Pons (tissue), 1 donor: ENCODE data around the gene MDFI.

Experiments used
- DNase-seq: peaks from one replicate; pipeline ENCODE4 v3.0.0-alpha.2; 2016; ENCODE audit warnings: low spot score

Gene MDFI

GRCh38 chr6:41634657-41635056 lies 3.6 kb upstream of the MDFI start:
- DNase-seq = peak; percentile 65

- no peak for DNase-seq
These were observed 2.9 kb upstream of the MDFI start for GRCh38 chr6:41635365-41635764.

GRCh38 chr6:41636833-41637193 lies 1.5 kb upstream of the MDFI start:
- DNase-seq = no peak

GRCh38 chr6:41637194-41638001 lies 870 bp upstream of the MDFI start:
- DNase-seq = no peak

GRCh38 chr6:41638935-41639808 lies 904 bp downstream of the MDFI start:
- no peak for DNase-seq

GRCh38 chr6:41639809-41640371 lies 1.6 kb downstream of the MDFI start:
- DNase-seq = no peak

- DNase-seq = no peak
These were observed 2.2 kb downstream of the MDFI start for GRCh38 chr6:41640426-41640825.

GRCh38 chr6:41641352-41641925 lies 3.2 kb downstream of the MDFI start:
- no peak for DNase-seq

GRCh38 chr6:41642090-41642959 lies 4.1 kb downstream of the MDFI start:
- DNase-seq = no peak

- DNase-seq = no peak
These were observed 5.0 kb downstream of the MDFI start for GRCh38 chr6:41642960-41643898.

GRCh38 chr6:41643899-41644269 lies 5.6 kb downstream of the MDFI start:
- no peak for DNase-seq

- no peak for DNase-seq
These were observed 6.1 kb downstream of the MDFI start for GRCh38 chr6:41644297-41644879.

- DNase-seq = no peak
These were observed 6.8 kb downstream of the MDFI start for GRCh38 chr6:41645007-41645618.

GRCh38 chr6:41646026-41646795 lies 7.9 kb downstream of the MDFI start:
- no peak for DNase-seq

- DNase-seq = no peak
These were observed 8.8 kb downstream of the MDFI start for GRCh38 chr6:41647061-41647511.

- DNase-seq = no peak
These were observed 9.9 kb downstream of the MDFI start for GRCh38 chr6:41648070-41648585.

GRCh38 chr6:41648921-41649320 lies 10.7 kb downstream of the MDFI start:
- DNase-seq = no peak

- DNase-seq = no peak
These were observed 11.3 kb downstream of the MDFI start for GRCh38 chr6:41649596-41649995.

GRCh38 chr6:41650120-41650519 lies 11.9 kb downstream of the MDFI start:
- no peak for DNase-seq
